ENCODE measurements around the gene NLRC5. TPM values are rescaled to one million over a fixed set of nuclear protein-coding genes. Genes with fewer than 3 reads are reported as not detected.
A peak's percentile ranks its signal among the peaks of the same experiment; 100 is the strongest.
"Not testable (repeated sequence)": the region's sequence is repeated elsewhere in the genome, so short reads cannot be mapped to it uniquely, and the experiment has no call there.

Gene NLRC5
- total RNA-seq, 3 donors from 2014 or later = 110 to 127 (median 113) TPM

DNA sequence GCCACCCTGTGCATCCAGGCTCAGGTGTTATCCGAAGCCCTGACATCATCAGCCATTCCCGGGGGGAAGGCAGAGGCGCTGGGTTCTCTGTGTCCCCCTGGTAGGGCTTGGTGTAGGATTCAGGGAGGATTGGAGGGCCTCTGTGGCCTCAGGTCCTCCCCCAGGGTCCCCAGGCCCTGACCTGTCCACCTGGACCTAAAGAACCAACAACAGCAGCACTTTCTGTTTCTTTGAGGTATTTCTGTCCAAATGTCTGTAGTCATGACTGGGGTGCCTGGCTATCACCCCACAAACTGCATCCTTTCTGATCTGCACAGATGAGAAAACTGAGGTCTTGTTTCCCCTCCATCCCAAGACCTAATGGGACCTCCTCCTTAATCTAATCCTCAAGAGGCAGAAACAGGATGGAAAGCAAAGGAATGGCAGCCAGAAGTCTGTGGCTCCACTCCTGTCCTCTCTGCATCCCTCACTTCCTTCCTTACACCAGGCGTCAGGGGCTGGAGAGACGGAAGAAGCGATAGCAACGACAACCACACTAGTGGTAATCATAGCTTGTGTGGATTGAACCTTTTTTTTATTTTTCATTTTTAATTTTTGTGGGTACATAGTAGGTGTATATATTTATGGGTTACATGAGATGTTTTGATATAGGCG, 11.8 kb downstream of the NLRC5 start:
- Histone ChIP-seq H3K4me3 (no peak overlapping the region), H3K4me1 (ENCODE audit: low read depth) (no peaks in the 10 kb centered on the region), H3K9me3 (no peaks in the 10 kb centered on the region), H3K36me3 (ENCODE audit: low read depth) (no peaks in the 10 kb centered on the region)
- intact Hi-C loops (cut with DNase I, micrococcal nuclease) = no loop called here
- ATAC-seq (no peak), DNase-seq (no peak)
- TF ChIP-seq, protein P1, sequence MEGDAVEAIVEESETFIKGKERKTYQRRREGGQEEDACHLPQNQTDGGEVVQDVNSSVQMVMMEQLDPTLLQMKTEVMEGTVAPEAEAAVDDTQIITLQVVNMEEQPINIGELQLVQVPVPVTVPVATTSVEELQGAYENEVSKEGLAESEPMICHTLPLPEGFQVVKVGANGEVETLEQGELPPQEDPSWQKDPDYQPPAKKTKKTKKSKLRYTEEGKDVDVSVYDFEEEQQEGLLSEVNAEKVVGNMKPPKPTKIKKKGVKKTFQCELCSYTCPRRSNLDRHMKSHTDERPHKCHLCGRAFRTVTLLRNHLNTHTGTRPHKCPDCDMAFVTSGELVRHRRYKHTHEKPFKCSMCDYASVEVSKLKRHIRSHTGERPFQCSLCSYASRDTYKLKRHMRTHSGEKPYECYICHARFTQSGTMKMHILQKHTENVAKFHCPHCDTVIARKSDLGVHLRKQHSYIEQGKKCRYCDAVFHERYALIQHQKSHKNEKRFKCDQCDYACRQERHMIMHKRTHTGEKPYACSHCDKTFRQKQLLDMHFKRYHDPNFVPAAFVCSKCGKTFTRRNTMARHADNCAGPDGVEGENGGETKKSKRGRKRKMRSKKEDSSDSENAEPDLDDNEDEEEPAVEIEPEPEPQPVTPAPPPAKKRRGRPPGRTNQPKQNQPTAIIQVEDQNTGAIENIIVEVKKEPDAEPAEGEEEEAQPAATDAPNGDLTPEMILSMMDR (IDR thresholded peaks at IDR 0.05) = no peak

DNA sequence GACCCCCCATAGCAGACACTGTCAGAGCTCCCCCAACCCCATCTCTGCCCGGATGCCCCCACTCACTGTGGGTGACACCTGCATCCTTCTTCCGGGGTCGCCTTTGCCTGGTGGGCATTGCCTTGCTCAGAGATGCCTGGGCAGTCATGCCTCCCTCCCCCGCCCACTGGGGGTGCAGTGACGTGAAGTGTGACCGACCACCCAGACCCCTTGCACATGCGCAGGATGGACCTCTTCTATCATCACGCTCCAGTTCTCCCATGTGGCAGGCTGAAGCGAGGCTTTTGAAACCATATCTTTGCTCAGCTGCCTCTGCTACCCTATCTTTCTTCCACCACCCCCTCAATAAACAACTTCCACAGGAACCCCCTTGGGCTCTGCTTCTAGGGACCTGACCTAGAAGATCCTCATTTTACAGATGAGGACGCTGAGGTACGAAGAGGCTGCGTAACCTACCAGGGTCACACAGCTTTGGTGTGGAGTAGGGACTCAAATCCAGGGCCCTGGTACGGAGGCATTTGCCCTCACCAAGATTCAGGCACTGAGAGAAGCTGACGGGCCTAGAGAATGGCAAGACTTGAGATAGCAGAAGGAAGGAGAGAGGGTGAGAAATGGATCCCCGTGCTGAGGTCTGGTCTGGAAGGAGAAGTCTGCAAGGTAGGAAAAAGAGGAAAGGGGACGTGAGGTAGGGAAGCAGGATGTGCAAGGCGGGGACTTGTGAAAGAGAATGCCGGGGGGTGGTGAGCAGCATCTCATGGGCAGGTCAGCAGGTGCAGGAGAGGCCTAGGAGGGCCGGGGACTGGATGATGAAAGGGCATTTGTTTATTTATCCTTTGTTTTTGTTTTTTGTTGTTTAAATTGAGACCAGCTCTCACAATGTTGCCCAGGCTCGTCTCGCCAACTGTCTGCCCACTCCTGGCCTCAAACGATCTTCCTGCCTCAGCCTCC, 14.4 kb downstream of the NLRC5 start:
- Histone ChIP-seq H3K4me3 (no peak overlapping the region), H3K9me3 (no peaks in the 10 kb centered on the region), H3K36me3 (ENCODE audit: low read depth) (no peaks in the 10 kb centered on the region), H3K4me1 (ENCODE audit: low read depth) (no peaks in the 10 kb centered on the region)
- intact Hi-C loops (cut with DNase I, micrococcal nuclease) = no loop called here
- peak; percentile 20 for ATAC-seq
- TF ChIP-seq, protein P1 (IDR thresholded peaks at IDR 0.05) = no peak
- DNase-seq = no peak

DNA sequence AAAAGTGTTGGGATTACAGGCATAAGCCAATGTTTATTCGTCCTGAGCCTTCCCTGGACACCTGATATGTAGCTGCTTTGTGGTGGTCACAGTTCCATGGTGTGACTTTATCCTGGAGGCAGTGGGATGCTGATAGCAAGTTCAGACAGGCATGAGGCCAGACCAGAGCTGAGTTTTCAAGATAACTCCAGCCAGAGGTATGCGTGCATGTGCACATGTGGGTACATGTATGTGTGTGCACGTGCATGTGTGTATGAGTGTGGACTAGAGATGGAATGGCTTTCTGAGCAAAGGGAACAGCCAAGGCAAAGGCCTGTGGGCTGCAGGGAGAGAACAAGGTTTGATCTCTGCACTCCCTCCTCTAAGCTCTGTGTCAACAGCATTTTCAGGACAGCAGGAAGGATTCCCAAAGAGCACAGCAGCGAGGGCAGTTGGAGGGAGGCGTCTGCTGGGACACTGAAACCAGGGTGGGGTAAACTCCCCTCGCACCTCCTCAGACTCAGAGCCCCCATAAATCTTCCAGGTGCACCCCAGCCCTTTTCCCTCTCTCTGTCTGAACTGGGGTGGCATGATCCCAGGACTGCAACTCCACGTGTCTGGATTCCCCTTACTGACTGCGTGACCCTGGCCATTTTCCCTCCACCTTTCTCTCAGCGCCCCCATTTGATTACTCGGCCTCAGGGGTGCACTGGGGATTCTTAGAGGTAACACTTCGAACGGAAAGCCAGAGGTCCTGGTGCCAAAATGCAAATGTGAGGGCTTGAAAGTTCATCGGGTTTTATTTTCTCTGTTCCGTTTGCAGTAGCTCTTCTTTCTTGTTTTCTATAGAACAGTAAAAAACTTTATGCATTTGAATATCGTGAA, 15.3 kb downstream of the NLRC5 start:
- no peak for ATAC-seq
- Histone ChIP-seq H3K4me3 (no peak overlapping the region), H3K4me1 (ENCODE audit: low read depth) (no peaks in the 10 kb centered on the region), H3K9me3 (no peaks in the 10 kb centered on the region), H3K36me3 (ENCODE audit: low read depth) (no peaks in the 10 kb centered on the region)
- intact Hi-C loops (cut with DNase I, micrococcal nuclease) = no loop called here
- DNase-seq = no peak
- TF ChIP-seq, protein P1 (IDR thresholded peaks at IDR 0.05) = no peak

DNA sequence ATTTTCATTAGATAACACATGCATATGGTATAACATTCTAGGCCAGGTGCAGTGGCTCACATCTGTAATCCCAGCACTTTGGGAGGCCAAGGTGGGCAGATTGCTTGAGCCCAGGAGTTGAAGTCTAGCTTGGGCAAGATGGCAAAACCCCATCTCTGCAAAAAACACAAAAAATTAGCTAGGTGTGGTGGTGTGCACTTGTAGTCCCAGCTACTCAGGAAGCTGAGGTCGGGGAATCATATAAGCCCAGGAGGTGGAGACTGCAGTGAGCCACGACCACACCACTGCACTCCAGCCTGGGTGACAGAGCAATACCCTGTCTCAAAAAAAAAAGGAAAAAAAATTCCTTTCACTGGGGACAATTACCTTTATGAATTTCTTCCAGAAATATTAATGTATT, 16.2 kb downstream of the NLRC5 start:
- H3K4me1 ChIP-seq (ENCODE audit: low read depth); H3K4me3 ChIP-seq; H3K36me3 ChIP-seq (ENCODE audit: low read depth); DNase-seq; ATAC-seq; intact Hi-C loops (cut with DNase I, micrococcal nuclease); H3K9me3 ChIP-seq: not testable (repeated sequence)

DNA sequence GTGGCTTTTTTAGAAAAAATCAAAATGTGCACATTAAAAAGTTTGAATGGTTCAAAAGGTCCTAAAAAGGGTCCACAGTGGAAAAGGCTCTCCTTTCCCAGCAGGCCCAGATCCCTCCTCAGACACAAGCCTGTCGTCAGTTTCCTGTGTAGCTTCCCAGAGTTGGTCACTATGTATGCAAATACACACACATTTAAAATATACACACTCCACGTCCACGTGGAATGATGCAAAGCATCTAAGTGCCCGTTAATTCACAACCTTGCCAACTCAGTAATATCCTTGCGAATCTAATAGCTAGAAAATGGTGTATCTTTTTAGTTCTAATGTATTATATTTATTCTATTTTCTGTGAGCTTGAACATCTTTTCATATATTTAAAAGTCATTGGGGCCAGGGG, 17.7 kb downstream of the NLRC5 start:
- ATAC-seq (no peak), DNase-seq (no peak)
- Histone ChIP-seq H3K4me3 (no peak overlapping the region), H3K4me1 (ENCODE audit: low read depth) (no peaks in the 10 kb centered on the region), H3K9me3 (no peaks in the 10 kb centered on the region), H3K36me3 (ENCODE audit: low read depth) (no peaks in the 10 kb centered on the region)
- intact Hi-C loops (cut with DNase I, micrococcal nuclease) = no loop called here
- TF ChIP-seq, protein P1 (IDR thresholded peaks at IDR 0.05) = no peak
